ENCODE results near the gene LRPAP1.
"Not testable (repeated sequence)": the region's sequence is repeated elsewhere in the genome, so short reads cannot be mapped to it uniquely, and the experiment has no call there.

The LRPAP1 gene

DNA sequence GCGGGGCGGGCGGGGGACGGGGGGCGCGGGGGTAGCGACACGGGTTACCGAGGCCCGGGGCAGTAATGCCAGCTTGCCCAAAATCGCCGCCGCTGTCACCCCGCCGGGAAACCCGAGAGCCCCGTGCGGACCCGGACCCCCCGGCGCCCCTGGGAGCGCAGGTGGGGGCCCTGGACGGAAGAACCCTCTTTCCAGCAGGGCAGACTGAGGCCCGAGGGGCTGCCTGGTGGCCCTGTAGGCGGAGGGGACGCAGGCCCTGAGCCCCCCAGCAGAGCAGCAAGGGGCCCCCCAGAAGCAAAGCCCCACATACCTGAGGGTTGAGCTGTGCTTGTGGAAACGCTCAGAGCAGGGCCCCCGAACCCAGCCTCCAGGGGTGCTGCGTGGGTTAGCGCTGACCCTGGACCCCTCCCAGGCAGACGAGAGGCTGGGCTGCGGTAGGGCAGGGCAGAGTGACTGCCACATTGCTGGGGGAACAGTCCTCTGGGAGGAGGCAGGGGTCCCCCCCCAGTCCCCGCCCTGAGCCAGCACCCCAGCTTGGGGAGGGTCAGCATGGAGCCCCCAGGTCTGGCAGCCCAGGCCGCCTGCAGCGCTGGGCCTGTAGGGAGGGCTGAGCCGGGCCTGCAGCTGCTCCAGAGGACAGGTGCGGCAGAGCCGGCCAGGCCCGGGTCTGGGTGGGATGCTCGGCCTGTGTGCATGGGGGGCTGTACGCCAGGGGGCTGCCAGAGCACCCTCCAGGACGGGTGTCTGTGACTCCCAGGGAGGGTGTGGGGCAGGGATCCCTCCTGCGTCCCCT is 68.5 kb downstream of the LRPAP1 start:
- no peak for DNase-seq (ENCODE audit: low spot score)
- Histone ChIP-seq H3K4me3 (peak overlapping the region; percentile 74), H3K27ac (peak overlapping the region; percentile 46 to 88)
- TF ChIP-seq, protein P1, sequence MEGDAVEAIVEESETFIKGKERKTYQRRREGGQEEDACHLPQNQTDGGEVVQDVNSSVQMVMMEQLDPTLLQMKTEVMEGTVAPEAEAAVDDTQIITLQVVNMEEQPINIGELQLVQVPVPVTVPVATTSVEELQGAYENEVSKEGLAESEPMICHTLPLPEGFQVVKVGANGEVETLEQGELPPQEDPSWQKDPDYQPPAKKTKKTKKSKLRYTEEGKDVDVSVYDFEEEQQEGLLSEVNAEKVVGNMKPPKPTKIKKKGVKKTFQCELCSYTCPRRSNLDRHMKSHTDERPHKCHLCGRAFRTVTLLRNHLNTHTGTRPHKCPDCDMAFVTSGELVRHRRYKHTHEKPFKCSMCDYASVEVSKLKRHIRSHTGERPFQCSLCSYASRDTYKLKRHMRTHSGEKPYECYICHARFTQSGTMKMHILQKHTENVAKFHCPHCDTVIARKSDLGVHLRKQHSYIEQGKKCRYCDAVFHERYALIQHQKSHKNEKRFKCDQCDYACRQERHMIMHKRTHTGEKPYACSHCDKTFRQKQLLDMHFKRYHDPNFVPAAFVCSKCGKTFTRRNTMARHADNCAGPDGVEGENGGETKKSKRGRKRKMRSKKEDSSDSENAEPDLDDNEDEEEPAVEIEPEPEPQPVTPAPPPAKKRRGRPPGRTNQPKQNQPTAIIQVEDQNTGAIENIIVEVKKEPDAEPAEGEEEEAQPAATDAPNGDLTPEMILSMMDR (IDR thresholded peaks at IDR 0.05), result no peak

DNA sequence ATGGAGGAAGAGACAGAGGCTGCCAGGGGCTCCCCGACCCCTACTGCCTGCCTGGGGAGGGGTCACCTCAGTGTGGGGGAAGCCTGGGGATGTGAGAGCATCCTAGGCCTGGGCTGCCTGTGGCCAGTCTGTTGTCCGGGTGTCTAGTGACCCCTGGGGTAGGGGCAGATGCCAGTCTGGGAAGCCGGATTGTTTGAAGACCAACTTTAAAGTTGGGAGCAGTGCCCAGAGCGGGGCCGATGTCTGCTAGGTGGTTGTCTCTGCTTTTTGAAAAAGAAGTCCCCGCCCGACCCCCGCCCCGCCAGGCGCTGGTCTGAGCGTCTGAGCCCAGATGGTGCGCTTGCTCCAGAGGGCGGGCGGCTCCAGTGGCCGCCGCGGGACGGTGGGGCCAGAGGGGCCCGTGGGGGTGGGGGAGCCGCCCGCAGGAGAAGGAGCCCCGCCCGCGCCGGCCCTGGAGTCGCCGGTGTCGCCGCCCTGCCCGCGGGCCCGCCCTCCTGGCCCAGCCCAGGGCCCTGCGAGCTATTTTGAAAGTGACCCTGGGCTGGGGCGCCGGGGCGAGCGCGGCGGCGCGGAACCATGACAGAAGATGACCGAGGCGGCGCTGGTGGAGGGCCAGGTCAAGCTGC is 69.3 kb downstream of the LRPAP1 start, which contains the start of gene DOK7:
DOK7 (plus strand) TSS at position 517 of the 626 bp plus-strand sequence; CDS start at position 587, 70 bp downstream.
- Histone ChIP-seq H3K27ac (peak within 1 kb of the TSS; percentile 46 to 88), H3K4me3 (peak within 1 kb of the TSS; percentile 74)
- no peak for DNase-seq (ENCODE audit: low spot score)
- TF ChIP-seq, protein P1 (IDR thresholded peaks at IDR 0.05), result no peak

DNA sequence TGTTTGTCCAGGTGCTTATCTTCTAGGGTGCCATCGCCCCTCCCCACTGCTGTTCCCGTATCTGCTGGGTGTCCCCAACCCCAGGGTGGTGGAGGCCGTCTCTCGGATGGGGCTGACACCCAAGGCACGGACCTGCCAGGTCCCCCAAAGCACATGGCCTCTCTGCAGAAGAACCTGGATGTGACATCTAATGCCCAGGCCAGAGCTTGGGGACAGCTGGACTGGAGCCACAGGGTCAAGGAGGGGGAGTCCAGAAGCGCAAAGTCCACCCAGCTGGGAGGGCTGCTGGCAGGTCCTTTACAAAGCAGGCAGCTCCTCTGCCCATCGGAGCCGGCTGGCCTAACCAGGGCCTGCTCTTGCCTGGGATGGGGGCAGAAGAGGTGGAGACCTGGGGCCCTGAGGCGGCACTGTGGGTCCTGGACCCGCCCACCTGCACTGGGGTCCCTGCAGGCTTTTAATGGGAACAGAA is 69.9 kb downstream of the LRPAP1 start:
- Histone ChIP-seq H3K4me3 (no peak overlapping the region), H3K27ac (peak overlapping the region; percentile 46 to 88)
- TF ChIP-seq, protein P1 (IDR thresholded peaks at IDR 0.05), result no peak
- DNase-seq (ENCODE audit: low spot score), result no peak

DNA sequence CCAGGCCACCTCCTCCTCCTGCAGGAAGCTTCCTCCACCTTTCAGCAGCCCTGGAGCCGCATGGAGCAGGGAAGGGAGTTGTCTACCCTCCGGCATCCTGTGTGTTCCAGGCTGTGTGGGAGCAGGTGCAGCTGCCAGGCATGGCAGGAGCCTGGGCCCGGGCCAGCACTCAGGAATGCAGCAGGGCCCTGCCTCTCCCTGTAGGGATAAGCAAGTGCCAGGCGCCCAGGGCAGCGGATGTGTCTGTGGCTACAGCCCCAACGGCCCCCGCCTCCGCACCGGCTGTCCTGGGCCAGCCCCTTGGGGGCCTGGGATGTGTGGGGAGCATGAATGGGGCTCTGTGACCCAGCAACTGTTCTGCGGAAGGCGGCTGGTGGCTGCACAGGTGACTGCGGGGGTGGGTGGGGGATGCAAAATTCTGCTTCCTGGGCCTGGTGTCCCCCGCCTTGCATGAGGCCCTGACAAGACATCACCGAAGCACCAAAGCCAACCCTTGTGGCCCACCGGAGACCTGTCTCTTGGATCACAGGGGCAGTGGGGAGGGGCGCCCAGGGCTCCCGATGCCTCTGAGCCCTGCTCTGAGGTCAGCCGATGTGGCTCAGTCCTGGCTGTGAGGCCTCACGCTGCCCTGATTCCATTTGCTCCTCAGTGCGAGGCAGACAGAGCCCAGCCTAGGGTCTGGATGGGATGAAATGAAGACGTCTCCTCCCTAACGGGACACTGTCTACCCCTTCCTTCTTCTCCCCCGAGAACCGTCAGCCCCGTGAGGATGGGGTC is 70.5 kb downstream of the LRPAP1 start:
- DNase-seq (ENCODE audit: low spot score), result peak; percentile 86
- peak overlapping the region; percentile 46 to 88 for H3K27ac ChIP-seq
- no peak overlapping the region for H3K4me3 ChIP-seq
- TF ChIP-seq, protein P1 (IDR thresholded peaks at IDR 0.05), result no peak

DNA sequence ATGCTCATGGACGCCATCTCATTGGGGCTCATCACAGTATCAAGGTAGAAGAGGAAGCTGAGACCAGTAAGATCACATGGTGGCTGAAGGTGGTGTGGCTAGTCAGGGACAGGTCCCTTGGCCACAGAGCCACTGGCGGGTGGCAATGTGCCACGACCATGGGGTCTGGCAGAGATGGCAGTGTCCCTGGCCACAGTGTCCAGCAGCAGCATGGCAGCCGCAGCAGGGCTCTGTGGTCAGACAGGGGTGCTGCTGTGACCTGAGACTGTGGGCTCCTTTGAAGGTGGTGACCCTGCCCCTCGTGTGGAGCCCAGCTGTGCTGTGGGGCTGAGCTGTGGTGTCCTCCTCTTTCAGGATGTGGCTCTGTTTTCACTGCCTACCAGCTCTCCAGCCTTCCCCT is 71.3 kb downstream of the LRPAP1 start:
- TF ChIP-seq, protein P1 (IDR thresholded peaks at IDR 0.05), result no peak
- DNase-seq (ENCODE audit: low spot score), result no peak
- no peak overlapping the region for H3K4me3 ChIP-seq
- peak overlapping the region; percentile 46 to 88 for H3K27ac ChIP-seq

DNA sequence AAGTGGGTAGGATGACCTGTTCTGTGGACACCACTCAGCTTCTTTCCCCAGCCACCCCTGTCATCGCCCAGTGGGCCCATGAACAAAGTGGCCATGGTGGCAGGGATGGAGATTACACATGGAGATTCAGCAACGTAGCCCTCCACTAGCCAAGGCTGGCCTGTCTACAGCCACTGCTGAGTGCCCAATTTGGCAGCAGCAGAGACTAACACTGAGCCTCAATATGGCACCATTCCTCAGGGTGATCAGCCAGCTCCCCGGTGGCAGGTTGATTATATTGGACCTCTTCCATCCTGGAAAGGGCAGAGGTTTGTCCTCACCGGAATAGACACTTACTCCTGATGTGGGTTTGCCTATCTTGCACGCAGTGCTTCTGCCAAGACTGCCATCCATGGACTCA is 73.1 kb downstream of the LRPAP1 start:
- DNase-seq (ENCODE audit: low spot score); H3K27ac ChIP-seq; H3K4me3 ChIP-seq: not testable (repeated sequence)

DNA sequence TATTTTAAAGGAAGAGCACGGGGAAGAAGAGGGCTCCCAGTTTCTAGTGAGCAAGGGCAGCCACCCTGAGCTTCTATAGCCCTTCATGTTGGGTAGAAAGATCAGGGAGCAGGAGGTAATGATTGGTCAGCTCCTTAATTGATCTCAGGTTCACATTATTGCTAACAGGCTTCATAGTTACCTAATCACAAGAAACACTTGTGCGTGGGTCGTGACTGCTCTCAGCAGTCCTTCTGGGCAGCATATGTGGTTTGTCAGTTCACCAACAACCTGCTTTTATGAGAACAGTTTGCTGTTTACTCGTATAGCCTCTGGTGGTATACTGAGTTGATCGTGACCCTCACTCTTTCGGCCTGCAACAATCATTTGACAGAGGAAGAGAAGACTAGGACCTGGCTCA is 73.9 kb downstream of the LRPAP1 start:
- H3K27ac ChIP-seq, result no peak overlapping the region
- no peak for DNase-seq (ENCODE audit: low spot score)
- H3K4me3 ChIP-seq, result no peak overlapping the region
- TF ChIP-seq, protein P1 (IDR thresholded peaks at IDR 0.05), result no peak

DNA sequence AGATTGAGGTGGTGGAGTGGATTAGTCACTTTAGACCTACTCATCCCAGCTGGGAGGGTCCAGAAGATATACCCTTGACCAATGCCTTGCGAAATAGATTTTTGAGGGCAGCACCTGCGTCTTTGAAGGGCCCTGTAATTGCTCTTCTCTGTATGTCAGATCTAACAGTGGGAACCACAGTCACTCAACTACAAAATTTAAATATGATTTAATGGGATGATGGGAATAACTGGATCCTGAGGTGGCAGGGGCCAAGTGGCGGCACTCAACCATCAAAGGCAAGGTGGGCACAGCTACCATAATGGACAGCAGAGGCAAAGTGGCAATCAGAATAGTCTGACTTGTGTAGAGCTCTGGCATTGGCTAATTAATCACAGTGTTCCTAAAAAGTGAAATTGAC is 76.6 kb downstream of the LRPAP1 start:
- not testable (repeated sequence) for H3K27ac ChIP-seq; H3K4me3 ChIP-seq; DNase-seq (ENCODE audit: low spot score)

All from coronary artery (tissue), 2 donors.